ENCODE results near the gene PDGFRB.

The PDGFRB gene

DNA sequence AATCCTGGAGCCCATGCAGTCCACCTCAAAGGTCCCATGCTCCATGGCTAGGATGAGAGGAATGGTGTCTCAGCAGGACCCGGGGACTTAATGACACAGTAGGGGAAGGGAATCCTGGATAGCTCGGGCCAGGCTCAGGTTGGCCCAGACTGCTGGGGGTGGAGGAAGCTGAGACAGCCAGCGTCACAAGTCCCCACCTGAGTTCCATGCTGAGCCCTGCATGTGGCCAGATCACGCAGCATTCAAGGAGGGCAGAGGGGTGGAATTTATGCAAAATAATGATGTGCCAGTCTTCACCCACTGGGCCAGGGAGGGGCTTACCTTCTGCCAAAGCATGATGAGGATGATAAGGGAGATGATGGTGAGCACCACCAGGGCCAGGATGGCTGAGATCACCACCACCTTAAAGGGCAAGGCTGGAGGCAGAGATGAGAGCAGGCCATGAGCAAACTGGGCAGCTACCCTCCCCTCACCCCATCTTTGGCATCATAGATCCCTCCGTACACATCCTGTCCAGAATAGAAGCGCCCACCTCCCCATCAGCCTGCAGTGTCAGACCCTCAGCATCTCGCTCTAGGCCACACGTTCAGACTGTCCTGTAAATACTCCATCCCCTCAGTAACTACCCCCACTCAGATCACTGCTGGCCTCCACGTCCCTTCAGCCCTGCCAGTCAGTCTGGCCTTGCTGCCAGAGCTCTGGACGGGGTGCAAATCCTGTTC is 29.3 kb downstream of the PDGFRB start:
- no peaks in the 10 kb centered on the region for H3K27me3 ChIP-seq (ENCODE audit: insufficient read depth, poor library complexity, severe bottlenecking)

DNA sequence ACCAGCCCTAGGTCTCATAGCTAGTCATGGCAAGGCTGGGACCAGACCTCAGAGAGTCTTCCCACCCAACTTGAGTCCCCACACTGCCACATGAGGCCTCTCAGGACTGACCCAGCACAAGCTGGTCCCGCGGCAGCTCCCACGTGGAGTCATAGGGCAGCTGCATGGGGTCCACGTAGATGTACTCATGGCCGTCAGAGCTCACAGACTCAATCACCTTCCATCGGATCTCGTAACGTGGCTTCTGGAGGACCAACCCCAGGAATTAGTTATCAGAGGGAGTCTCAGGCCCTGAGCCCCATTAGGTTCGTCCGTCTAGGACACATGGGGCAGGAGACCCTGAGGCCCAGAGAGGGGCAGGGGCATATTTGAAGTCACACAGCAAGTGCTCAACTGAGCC is 30.3 kb downstream of the PDGFRB start:
- no peak for TF ChIP-seq GABPA (IDR thresholded peaks at IDR 0.05; ENCODE audit: low read depth)
- TF ChIP-seq, protein P1, sequence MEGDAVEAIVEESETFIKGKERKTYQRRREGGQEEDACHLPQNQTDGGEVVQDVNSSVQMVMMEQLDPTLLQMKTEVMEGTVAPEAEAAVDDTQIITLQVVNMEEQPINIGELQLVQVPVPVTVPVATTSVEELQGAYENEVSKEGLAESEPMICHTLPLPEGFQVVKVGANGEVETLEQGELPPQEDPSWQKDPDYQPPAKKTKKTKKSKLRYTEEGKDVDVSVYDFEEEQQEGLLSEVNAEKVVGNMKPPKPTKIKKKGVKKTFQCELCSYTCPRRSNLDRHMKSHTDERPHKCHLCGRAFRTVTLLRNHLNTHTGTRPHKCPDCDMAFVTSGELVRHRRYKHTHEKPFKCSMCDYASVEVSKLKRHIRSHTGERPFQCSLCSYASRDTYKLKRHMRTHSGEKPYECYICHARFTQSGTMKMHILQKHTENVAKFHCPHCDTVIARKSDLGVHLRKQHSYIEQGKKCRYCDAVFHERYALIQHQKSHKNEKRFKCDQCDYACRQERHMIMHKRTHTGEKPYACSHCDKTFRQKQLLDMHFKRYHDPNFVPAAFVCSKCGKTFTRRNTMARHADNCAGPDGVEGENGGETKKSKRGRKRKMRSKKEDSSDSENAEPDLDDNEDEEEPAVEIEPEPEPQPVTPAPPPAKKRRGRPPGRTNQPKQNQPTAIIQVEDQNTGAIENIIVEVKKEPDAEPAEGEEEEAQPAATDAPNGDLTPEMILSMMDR (IDR thresholded peaks at IDR 0.05; ENCODE audit: insufficient read depth, low read length), result no peak
- TF ChIP-seq, protein P2, sequence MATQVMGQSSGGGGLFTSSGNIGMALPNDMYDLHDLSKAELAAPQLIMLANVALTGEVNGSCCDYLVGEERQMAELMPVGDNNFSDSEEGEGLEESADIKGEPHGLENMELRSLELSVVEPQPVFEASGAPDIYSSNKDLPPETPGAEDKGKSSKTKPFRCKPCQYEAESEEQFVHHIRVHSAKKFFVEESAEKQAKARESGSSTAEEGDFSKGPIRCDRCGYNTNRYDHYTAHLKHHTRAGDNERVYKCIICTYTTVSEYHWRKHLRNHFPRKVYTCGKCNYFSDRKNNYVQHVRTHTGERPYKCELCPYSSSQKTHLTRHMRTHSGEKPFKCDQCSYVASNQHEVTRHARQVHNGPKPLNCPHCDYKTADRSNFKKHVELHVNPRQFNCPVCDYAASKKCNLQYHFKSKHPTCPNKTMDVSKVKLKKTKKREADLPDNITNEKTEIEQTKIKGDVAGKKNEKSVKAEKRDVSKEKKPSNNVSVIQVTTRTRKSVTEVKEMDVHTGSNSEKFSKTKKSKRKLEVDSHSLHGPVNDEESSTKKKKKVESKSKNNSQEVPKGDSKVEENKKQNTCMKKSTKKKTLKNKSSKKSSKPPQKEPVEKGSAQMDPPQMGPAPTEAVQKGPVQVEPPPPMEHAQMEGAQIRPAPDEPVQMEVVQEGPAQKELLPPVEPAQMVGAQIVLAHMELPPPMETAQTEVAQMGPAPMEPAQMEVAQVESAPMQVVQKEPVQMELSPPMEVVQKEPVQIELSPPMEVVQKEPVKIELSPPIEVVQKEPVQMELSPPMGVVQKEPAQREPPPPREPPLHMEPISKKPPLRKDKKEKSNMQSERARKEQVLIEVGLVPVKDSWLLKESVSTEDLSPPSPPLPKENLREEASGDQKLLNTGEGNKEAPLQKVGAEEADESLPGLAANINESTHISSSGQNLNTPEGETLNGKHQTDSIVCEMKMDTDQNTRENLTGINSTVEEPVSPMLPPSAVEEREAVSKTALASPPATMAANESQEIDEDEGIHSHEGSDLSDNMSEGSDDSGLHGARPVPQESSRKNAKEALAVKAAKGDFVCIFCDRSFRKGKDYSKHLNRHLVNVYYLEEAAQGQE (IDR thresholded peaks at IDR 0.05; ENCODE audit: insufficient replicate concordance, low read depth), result no peak
- TF ChIP-seq SPI1 (IDR thresholded peaks at IDR 0.05; ENCODE audit: borderline replicate concordance, low read depth), result no peak
- no peak for TF ChIP-seq POLR2AphosphoS5 (IDR thresholded peaks at IDR 0.05; ENCODE audit: low read depth)
- Histone ChIP-seq H3K27me3 (ENCODE audit: insufficient read depth, poor library complexity, severe bottlenecking) (no peaks in the 10 kb centered on the region), H3K4me3 (replicated peaks; ENCODE audit: insufficient read depth, low read length) (no peak overlapping the region), H3K27ac (replicated peaks) (no peak overlapping the region)
- DNase-seq (ENCODE audit: low read depth in 1 of 2, low spot score in 1 of 2), result no peak

More for the DNA sequence above, 29.3 kb downstream of the PDGFRB start:
- Histone ChIP-seq H3K27ac (replicated peaks) (no peak overlapping the region), H3K4me3 (replicated peaks; ENCODE audit: insufficient read depth, low read length) (no peak overlapping the region)
- no peak for DNase-seq (ENCODE audit: low read depth in 1 of 2, low spot score in 1 of 2)
- TF ChIP-seq GABPA (IDR thresholded peaks at IDR 0.05; ENCODE audit: low read depth), result no peak
- TF ChIP-seq, protein P2 (IDR thresholded peaks at IDR 0.05; ENCODE audit: insufficient replicate concordance, low read depth), result no peak
- TF ChIP-seq POLR2AphosphoS5 (IDR thresholded peaks at IDR 0.05; ENCODE audit: low read depth), result no peak
- TF ChIP-seq, protein P1 (IDR thresholded peaks at IDR 0.05; ENCODE audit: insufficient read depth, low read length), result no peak
- TF ChIP-seq SPI1 (IDR thresholded peaks at IDR 0.05; ENCODE audit: borderline replicate concordance, low read depth), result no peak

DNA sequence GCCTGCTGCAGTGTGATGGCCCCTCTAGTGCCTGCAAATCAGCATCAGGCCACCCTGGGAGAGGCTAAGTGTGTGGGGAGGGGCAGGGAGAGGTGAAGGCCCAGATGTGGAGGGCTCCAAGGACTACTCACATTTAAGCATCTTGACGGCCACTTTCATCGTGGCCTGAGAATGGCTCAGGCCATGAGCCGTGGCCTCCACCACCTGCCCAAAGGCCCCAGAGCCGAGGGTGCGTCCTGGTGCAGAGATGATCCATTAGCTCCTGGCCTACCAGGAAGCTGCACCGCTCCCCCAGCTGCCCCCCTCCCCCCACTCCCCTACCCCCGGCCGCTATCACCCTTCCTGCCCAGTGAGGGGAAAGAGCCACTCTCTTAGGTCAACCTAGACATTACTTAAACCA is 31.0 kb downstream of the PDGFRB start:
- no peak for TF ChIP-seq SPI1 (IDR thresholded peaks at IDR 0.05; ENCODE audit: borderline replicate concordance, low read depth)
- TF ChIP-seq, protein P1 (IDR thresholded peaks at IDR 0.05; ENCODE audit: insufficient read depth, low read length), result no peak
- no peak for TF ChIP-seq POLR2AphosphoS5 (IDR thresholded peaks at IDR 0.05; ENCODE audit: low read depth)
- TF ChIP-seq, protein P2 (IDR thresholded peaks at IDR 0.05; ENCODE audit: insufficient replicate concordance, low read depth), result no peak
- no peak for TF ChIP-seq GABPA (IDR thresholded peaks at IDR 0.05; ENCODE audit: low read depth)
- no peak for DNase-seq (ENCODE audit: low read depth in 1 of 2, low spot score in 1 of 2)
- Histone ChIP-seq H3K4me3 (replicated peaks; ENCODE audit: insufficient read depth, low read length) (no peak overlapping the region), H3K27ac (replicated peaks) (no peak overlapping the region), H3K27me3 (ENCODE audit: insufficient read depth, poor library complexity, severe bottlenecking) (no peaks in the 10 kb centered on the region)

Measured in HL-60 (cell line).